Thoracic aorta (tissue), 2 donors: Measurements from ENCODE around the gene PAPPA2. TPM values are rescaled to one million over a fixed set of nuclear protein-coding genes. Genes with fewer than 3 reads are reported as not detected.

Experiments
- ATAC-seq: fragments of 150-250 bp; one replicate; pipeline ENCODE4 v1.8.0; 2017; ENCODE audit warnings: low read depth; ENCODE audit not compliant: insufficient number of reproducible peaks, low FRiP score
- DNase-seq: peaks from one replicate; pipeline ENCODE4 v3.0.0-alpha.2; 2020; ENCODE audit warnings: low spot score
- H3K27ac ChIP-seq, 2 donors: fragments of 200-600 bp; sonication (generic); 1 replicate in 1 of 2; 2 replicates in 1 of 2; pipeline ENCODE4 v1.5.1; 2016; ENCODE audit warnings: mild to moderate bottlenecking in 2 of 2, moderate library complexity in 2 of 2
- H3K27me3 ChIP-seq: fragments of 200-600 bp; sonication (generic); replicated peaks from 2 replicates; pipeline ENCODE4 v1.6.0; 2016; ENCODE audit warnings: mild to moderate bottlenecking; ENCODE audit not compliant: insufficient read depth
- H3K36me3 ChIP-seq: fragments of 200-600 bp; sonication (generic); one replicate; pipeline ENCODE4 v1.5.1; 2016
- H3K4me1 ChIP-seq, 2 donors: fragments of 200-600 bp; sonication (generic); 1 replicate in 1 of 2; 2 replicates in 1 of 2; pipeline versions ENCODE4 v1.5.1 to v1.6.0; 2016; ENCODE audit warnings: low read depth in 2 of 2, mild to moderate bottlenecking in 1 of 2; ENCODE audit not compliant: control insufficient read depth in 1 of 2
- H3K4me3 ChIP-seq: fragments of 200-600 bp; sonication (generic); 2 replicates; pipeline ENCODE4 v1.5.1; 2016; ENCODE audit warnings: mild to moderate bottlenecking
- H3K9me3 ChIP-seq: fragments of 200-600 bp; sonication (generic); 2 replicates; pipeline ENCODE4 v1.5.1; 2016
- CTCF ChIP-seq: fragments of 200-600 bp; sonication (generic); IDR thresholded peaks from one replicate; pipeline ENCODE4 v1.5.1; 2019; ENCODE audit warnings: antibody characterized with exemption
- total RNA-seq, 2 donors: library from RNA; depleted of rRNA; stranded (reverse); fragments of >200 nt; gene quantifications; one replicate each; pipeline versions ENCODE4 v1.1.0 to v1.2.3, GENCODE V29; 2016

The PAPPA2 gene
- total RNA-seq, 2 donors from 2014 or later: 1.1 to 2.0 TPM

- ATAC-seq: no peak
Measured at GRCh38 chr1:176884911-176885310, 421.9 kb downstream of the PAPPA2 start.

GRCh38 chr1:176885341-176885740, 422.4 kb downstream of the PAPPA2 start:
- peaks cover 3 to 5% of the 10 kb centered on the region in 2 donors for H3K4me1 ChIP-seq
- H3K27me3 ChIP-seq: no peaks in the 10 kb centered on the region
- H3K36me3 ChIP-seq: no peaks in the 10 kb centered on the region
- TF ChIP-seq CTCF: no peak
- ATAC-seq: no peak
- no peak overlapping the region for H3K27ac ChIP-seq
- H3K4me3 ChIP-seq: no peak overlapping the region
- H3K9me3 ChIP-seq: no peaks in the 10 kb centered on the region
- no peak for DNase-seq

More at GRCh38 chr1:176884911-176885310, 421.9 kb downstream of the PAPPA2 start:
- no peak overlapping the region for H3K4me3 ChIP-seq
- no peak for TF ChIP-seq CTCF
- no peaks in the 10 kb centered on the region for H3K36me3 ChIP-seq
- peaks cover 3 to 5% of the 10 kb centered on the region in 2 donors for H3K4me1 ChIP-seq
- no peaks in the 10 kb centered on the region for H3K27me3 ChIP-seq
- no peaks in the 10 kb centered on the region for H3K9me3 ChIP-seq
- no peak overlapping the region for H3K27ac ChIP-seq
- no peak for DNase-seq

GRCh38 chr1:176885751-176886150, 422.8 kb downstream of the PAPPA2 start:
- no peak for TF ChIP-seq CTCF
- no peaks in the 10 kb centered on the region for H3K9me3 ChIP-seq
- H3K36me3 ChIP-seq: no peaks in the 10 kb centered on the region
- no peak overlapping the region for H3K27ac ChIP-seq
- H3K4me1 ChIP-seq: peaks cover 1 to 5% of the 10 kb centered on the region in 2 donors
- DNase-seq (no peak), ATAC-seq (no peak)
- no peaks in the 10 kb centered on the region for H3K27me3 ChIP-seq
- H3K4me3 ChIP-seq: no peak overlapping the region

GRCh38 chr1:176888471-176889032, 425.6 kb downstream of the PAPPA2 start:
- no peak for ATAC-seq

More at GRCh38 chr1:176888471-176889032, 425.6 kb downstream of the PAPPA2 start:
- no peak overlapping the region for H3K27ac ChIP-seq
- H3K9me3 ChIP-seq: no peaks in the 10 kb centered on the region
- no peak for TF ChIP-seq CTCF
- no peak for DNase-seq
- H3K4me1 ChIP-seq: peaks cover 0 to 5% of the 10 kb centered on the region in 2 donors
- no peak overlapping the region for H3K4me3 ChIP-seq
- no peaks in the 10 kb centered on the region for H3K36me3 ChIP-seq
- H3K27me3 ChIP-seq: no peaks in the 10 kb centered on the region
